Stimulated activated CD8-positive, alpha-beta memory T cell treated with anti-CD3 and anti-CD28 coated beads, Interleukin-15, amount 100 ng/mL, for 48 hours (primary cell): ENCODE measurements around the gene RASA3.
"Not testable (repeated sequence)": the region's sequence is repeated elsewhere in the genome, so short reads cannot be mapped to it uniquely, and the experiment has no call there.

ENCODE experiments used
- DNase-seq, 2 donors: peaks; one replicate each; pipeline ENCODE4 v3.0.0-alpha.2; 2020; ENCODE audit warnings: low read depth in 2 of 2

The RASA3 gene

DNA sequence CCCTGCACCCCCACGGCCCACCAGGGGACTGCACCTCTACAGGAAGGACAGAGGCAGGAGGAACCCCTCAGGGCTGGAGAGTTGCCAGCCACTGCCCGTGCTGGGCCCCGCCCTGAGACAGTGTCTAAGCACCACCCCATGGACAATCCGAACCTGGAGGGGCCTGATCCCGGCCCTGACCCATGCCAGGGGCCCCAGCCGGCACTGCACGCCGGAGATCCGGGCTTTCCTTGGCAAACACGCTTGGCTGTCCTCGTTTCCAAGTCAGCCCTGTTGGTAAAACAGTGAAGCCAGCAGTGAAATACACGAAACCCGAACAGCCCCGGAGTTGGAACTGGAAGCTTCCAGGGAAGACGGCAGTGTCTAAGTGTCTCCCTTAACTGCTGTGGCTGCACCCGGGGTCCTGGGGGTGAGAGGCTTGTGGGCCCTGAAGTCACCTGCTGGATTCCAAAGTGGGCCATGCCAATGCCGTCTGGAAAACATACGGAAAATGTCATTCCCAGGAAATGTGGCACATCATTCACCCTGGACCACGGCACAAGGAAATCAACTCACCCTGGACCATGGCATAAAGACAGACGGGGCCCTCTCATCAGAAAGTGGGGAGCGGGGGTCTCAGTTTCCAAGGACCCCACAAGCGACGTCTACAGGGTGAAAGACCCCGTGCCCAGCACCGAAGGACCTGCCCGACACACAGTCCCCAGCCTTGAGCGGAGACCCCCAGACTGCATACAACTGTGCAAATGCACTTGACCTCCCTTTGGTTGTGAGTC is 30.9 kb downstream of the RASA3 start:
- DNase-seq: no peak

DNA sequence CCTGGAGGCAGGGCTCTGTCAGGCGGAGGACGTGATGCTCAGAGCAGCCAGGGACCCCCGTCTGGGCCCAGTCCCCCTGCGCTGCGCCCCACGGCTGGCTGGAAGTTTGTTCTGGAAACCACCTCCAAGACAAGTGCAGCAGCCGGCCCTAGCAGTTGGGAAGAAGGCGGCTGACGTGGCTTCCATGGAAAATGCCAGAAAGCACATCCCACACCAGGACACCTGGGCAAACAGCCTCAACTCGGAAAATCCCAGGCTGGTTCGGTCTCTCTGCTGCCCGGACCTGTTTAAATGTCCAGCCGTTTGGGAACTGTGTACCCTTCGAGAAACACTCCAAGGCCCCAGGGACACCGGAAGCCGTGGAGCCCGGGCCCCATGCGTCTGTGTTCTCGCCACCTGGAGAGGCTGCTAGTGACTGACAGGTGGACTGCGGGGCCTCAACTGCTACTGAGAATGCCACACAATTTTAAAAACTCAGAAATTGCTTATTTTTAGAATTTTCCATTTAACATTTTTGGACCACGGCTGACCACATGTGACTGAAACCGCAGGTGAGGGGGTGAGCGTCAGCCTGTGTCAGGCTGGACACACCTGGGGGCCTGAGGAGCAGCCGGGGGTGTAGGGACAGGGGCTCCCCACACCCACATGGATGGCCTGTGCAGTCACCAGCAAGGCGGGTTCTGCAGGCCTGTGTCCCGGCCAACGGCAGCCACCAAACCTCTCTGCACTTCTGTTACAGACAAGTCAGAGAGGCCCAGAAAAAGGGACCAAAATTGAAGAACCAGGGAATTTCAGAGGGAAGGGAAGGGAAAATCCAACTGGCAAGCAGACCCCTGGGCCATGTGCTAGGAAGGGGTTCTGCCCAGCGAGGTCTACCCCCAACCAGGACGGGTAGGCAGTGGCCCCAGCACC is 31.7 kb downstream of the RASA3 start:
- no peak for DNase-seq

DNA sequence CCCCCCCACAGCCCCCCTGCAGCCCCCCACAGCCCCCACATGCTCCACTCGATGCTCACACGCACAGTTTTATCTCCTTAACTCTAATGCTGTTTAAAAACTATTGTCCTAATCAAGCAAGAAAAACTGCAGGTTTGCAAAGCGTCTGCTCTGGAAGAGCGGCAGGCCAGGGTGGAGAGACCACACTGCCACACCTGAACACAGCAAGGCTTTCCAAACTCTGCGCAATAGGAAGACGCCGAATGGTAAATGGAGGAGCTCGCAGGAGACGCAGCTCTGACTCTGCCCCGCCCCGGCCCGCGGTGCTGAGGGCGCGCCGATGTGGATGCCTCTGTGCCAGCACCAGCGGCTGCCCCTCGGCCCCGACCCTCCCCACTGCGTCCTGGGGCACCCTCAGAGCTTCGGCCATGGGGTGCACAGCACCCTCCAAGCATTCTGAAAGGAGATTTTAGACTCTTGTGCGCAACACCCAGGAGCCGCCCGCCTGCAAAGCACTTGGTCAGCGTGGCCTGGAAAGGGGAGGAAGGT is 32.4 kb downstream of the RASA3 start:
- DNase-seq: no peak

DNA sequence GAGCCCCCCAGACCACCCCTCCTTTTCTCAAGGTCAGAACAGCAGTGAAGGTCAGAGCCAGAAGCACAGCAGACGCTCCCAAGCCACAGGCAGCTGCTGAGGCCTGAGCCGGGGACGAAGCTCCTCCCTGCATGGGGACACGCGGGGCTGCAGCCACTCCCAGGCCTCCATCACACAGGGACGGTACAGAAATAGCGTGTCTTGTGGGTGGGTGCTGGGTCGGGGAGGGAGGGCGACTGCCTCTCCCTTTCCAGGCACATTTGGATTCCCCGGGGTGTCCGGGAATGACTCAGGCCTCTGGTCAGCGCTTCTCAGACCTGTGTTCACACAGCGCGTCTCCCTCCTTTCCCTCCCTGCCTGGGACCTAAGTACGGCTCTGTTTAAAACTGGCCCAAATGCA is 33.2 kb downstream of the RASA3 start:
- DNase-seq: no peak

DNA sequence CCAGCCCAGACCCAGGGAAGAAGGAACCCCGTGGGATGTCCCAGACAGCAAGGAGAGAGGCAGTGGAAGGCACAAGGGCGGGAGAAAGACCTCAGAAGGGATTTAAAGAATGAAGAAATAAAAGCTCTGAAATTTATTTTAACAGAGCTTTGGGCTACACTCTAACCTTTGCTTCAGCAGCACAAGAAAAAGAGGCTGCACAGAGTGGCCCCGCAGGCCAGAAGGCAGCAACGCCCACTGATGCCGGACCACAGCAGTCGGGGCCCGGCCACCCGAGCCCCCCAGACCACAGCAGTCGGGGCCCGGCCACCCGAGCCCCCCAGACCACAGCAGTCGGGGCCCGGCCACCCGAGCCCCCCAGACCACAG is 33.8 kb downstream of the RASA3 start:
- DNase-seq: not testable (repeated sequence)

DNA sequence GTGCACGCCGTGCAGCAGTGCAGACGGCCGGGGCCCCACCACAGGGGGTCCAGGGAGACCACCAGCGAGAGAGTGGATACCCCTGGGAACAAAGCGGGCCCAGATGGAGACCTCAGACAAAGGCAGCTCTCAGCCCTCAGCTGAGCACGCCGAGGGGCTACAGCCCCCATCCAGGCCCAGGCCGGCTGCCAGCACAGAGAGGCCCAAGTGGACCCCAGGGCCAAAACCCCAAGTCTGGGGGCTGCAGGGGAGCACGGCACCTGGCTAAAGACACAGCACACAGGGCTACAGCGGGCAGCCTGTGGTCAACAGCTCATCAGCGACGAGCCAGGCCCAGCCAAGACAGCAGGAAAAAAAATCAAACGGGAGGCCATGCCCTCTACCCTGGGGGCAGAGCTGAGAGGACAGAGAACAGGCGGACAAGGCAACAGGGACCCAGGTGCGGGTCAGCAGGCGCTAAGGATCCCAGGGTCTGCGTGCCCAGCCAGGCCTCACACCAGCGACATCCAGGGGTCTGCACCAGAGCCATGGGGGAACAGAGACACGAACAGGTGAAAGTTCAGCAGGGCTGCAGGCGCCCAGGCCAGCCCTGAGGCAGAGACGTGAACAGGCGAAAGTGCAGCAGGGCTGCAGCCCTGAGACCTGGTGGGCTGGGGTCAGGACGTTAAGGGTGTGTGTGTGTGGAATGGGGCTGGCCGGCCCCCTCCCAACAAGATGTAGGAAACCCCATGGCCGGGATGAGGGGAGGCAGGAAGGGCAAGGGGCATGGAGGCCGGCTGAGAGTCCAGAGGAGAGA is 34.3 kb downstream of the RASA3 start:
- no peak for DNase-seq

DNA sequence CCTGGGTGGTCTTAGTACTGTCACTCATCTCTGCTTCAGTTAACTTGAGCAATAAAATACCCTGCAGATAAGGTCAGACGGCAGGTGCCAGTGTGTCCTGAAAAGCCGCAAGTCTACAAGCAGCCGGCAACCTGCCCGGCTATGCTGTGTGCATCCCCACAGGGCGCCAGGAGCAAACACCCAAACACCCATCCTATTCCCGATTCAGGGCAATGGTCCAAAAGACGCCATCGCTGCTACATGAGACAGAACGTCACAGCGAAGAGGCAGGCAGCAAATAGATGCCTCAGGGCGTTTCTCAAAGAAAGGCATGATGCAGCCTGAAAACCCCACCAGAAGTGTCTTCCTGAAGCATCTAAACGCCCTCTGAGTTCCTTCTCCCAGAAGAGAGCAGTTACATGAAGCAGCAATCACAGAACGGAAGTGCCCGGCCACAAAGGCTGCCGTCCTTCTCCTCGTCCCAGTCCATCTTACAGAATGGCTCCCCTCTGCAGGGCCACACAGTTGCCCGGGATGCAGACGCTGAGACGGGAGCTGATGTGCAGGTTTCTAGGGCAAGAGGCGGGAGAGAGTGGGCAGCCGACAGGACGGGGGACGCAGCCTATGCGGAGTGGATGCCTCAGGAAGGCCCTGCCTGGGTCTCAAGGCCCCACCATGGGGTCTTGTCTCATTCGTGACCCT is 35.1 kb downstream of the RASA3 start:
- DNase-seq: no peak

DNA sequence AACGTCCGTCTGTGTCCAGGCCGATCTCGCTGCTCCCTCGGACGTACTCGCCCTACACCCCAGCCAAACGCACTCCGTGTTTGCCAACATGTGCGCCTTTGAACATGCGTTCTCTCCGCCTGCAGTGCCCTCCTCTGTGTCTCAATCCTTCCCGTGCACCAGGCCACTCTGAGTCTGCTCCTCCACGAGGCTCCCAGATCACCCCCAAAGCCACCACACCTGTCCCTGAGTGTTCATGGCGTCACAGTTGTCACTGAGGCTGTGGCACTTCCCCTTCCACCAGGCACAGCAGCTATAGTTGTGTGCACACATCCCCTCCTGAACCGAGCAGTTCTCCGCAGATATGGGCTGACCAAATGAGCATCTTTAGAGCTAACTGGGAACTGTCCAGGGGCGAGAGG is 35.6 kb downstream of the RASA3 start:
- DNase-seq: no peak

DNA sequence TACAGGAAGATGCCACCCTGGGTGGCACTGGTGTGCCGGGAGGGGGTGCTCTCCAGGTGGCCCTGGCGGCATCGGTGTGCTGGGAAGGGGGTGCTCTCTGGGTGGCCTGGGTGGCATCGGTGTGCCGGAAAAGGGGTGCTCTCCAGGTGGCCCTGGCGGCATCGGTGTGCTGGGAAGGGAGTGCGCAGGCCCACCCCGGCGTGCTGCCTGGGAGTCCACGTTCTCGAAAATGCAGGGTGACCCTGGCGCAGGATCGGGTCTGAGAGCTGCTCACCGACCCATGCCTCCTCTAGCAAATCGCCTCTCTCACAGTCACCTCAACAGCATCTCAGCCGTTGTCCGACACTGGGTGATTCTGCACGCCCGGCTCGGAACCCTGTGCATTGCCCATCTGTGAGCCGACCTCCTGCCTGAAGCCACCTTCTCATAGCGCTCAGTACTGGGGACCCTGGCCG is 36.4 kb downstream of the RASA3 start:
- no peak for DNase-seq

DNA sequence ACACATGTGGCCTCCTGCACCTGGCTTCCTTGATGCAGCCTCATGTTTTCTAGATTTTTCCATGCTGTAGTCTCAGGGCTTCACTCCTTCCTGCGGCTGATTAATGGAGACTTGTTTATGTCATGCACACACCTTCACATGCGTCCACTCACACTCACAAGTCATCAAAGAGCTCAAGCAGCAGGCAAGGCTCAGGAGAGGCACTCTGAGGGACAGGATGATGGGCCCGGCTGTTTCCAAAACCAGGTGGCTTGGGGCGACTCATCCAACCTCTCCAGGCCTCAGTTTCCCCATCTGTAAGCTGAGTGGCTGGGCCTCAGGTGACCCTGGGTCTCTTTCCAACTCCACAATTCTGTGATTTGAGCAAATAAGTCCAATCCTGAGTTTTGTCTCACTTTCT is 36.9 kb downstream of the RASA3 start:
- DNase-seq: no peak

DNA sequence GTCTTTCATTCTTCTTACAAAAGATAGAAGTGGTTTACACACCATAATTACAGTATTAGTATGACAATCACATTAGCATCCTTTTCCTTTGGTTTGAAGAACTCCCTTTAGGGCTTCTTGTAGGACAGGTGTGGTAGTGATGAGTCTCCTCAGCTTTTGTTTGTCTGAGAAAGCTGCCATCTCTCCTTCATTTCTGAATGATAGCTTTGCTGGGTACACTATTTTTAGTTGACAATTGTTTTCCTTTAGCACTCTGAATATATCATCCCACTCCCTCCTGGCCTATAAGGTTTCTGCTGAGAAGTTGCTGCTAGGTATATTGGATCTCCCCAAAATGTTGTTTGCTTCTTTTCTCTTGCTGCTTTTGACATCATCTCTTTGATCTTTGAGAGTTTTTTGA is 39.3 kb downstream of the RASA3 start:
- no peak for DNase-seq

DNA sequence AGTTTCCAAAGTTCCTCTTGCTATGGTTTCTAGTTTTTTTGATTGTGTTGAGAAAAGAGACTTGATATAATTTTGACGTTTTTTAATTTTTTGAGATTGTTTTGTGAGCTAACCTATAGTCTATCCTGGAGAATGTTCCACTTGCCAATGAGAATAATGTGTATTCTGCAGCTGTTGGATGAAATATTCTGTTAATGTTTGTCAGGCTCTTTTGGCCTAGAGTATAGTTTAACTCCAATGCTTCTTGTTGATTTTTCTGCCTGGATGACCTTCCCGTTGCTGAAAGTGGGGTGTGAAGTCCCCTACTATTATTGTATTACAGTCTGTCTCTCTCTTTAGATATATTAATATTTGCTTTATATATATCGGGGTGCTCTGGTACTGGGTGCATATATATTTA is 40.0 kb downstream of the RASA3 start:
- DNase-seq: no peak

DNA sequence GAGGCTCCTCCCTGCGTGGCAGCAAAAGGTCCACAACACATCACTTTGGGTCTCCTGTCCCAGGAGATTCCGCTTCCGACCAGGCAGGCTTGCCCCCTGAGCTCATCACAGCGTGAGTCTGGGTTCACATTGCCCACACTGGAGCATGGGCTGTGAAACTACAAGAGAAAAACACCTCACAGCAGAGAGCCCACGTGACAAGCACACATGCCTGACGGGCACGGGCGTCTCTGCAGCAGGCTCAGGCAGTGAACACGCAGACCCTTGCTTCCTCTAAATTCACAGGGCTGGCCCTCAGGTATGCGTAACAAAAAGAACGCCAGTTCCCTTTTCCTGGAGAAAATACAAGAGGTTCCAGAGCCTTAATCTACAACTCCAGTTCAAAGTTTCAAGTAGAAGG is 41.9 kb downstream of the RASA3 start:
- no peak for DNase-seq

DNA sequence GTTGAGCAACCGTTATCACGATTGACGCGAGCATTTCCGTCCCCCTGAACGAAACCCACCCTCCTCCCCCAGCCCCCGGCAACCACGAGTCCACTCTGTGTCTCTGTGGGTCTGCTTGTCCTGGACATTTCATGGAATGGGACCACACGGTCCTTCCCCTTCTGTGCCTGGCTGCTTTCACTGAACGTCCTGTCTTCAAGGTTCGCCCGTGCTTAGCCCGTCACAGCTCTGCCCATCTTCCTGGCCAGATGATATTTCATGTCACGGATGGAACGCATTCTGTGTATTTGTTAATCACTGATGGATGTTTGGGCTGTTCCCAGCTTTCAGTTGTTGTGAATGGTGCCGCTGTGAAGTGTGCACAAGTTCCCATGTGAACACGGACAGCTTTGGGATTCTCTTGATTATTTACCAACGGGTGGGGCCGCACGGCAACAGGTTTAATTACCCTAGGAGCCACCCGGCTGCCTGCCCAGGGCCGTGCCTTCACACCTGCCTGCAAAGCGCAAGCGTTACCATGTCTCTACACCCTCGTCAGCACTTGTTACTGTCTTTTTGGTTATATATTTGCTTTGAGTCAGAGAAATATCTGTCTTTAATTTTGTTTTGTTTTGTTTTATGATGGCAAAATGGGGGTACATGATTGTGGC is 42.5 kb downstream of the RASA3 start:
- DNase-seq: no peak

DNA sequence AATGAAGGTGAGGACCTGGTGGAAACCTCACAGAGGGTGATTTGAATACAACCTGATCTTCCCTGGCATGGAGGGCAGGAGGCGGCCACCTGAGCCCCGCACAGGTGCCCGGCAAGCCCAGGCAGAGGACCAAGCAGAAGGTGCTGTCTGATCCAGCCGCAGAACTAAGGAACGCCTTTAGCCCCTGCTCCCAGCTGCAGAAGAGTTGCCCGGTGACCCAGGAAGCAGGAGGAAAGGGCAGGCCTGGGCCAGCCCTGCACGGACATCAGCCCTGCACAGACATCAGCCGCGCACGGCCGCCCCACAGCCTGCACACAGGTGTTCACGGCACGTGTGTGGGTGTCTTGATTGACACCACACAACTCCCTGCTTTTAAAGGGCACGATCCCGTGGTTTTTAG is 43.1 kb downstream of the RASA3 start:
- no peak for DNase-seq

DNA sequence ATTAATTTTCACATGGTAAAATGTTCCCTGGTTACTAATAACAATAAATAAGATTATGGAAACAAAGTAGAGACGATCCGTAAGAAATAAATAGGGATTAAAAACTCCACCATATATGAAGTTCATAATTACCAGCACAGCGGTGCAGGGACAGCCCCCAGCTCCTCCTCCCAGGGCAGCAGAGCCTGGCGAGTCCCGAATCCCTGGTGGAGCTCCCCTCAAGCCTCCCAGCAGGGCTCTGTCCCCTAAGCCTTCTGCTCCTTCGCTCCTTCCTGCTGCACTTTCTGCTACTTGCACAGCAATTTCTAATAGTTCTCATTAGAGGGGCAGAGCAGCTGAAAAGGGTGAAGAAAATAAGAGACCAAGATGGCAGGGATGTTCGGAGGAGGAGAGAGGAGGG is 43.6 kb downstream of the RASA3 start:
- no peak for DNase-seq

DNA sequence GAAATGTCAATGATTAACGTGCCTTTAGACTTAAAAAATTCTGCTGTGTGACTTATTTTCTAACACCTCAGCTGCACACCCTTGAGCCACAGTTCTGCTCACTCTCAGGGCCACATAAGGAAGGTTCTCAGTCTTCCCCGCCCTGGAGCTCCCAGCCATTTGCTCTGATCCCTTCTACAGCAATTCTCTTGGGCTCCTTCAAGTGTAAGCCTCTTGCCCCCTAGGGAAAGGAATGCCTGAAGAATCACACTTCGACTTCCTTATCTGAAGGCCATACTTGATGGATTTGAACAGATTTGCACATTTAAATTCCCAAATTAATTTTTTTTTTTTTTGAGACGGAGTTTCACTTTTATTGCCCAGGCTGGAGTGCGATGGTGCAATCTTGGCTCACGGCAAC is 44.2 kb downstream of the RASA3 start:
- no peak for DNase-seq

DNA sequence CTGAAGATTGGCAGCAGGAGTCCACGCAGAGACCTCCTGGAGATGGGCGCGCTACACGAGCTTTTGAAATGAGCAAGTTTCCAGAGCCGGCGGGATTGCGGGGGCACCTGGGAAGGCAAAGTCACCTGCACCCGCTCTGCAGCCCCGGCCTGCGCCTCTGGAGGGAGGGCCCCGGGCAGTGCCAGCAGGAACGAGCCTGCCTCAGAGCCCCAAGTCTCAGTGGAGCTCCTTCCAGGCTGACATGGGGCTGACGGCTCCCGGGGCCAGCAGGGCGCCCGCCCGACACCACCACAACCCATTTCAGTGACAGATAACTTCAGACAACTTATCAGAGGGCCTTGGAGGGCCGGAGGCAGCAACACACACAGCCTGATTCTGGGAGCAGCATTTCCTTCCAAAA is 45.0 kb downstream of the RASA3 start:
- no peak for DNase-seq

DNA sequence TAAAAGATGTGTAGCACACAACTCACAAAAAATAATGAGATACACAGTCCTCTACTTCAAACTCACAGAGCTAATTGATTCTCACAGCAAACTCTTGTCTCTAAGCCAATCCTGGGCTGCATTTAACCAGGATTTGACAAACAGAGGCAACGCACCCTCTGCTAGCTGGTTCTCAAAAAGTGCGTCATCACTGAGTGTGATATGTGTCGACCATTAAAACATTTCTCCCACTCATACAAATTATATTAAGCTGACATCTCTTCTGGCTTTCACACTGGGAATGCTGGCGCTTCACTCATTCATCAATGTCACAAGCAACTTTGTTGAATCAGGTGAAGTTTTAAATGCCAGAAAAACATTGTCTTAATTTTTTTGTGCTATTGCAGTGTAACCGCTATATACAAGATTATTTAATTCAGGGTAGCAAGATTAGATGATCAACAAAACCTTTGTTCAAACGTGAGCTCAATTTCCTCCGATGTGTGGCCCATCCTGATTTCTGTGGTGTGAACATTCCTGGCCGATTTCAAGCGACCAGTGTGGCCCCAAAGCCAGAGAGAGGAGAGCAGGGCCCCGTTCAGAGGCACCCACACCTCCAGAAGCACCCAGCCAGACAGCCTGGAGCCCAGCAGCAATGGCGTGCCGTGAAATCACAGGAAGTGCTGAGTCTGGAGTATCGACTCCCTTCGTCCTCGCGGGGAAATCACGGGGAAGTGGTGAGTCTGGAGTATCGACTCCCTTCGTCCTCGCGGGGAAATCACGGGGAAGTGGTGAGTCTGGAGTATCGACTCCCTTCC is 49.4 kb downstream of the RASA3 start:
- DNase-seq: no peak
